HepG2 (cell line): ENCODE data around the gene TRIM54. TPM values are rescaled to one million over a fixed set of nuclear protein-coding genes. Genes with fewer than 3 reads are reported as not detected.

Source experiments
- FOXJ3 ChIP-seq: sonication (generic); formaldehyde crosslinking; IDR thresholded peaks from 2 replicates; pipeline ENCODE4 v1.4.0; 2020; ENCODE audit warnings: missing genetic modification reagents, mild to moderate bottlenecking, borderline replicate concordance
- GABPB1 ChIP-seq: IDR thresholded peaks from 2 replicates; pipeline ENCODE4 v1.6.1; 2016; ENCODE audit warnings: mild to moderate bottlenecking, missing genetic modification reagents, moderate library complexity, missing compliant biosample characterization
- HIVEP1 ChIP-seq: sonication (generic); formaldehyde crosslinking; IDR thresholded peaks from 2 replicates; pipeline ENCODE4 v1.4.0; 2020; ENCODE audit warnings: mild to moderate bottlenecking, missing genetic modification reagents
- HOMEZ ChIP-seq: IDR thresholded peaks from 2 replicates; pipeline ENCODE4 v1.6.1; 2016; ENCODE audit warnings: low read depth
- IRX3 ChIP-seq: sonication (generic); formaldehyde crosslinking; IDR thresholded peaks from 2 replicates; pipeline ENCODE4 v1.8.1; 2023; ENCODE audit warnings: mild to moderate bottlenecking, low read depth, missing genetic modification reagents, borderline replicate concordance
- KAT8 ChIP-seq: IDR thresholded peaks from 2 replicates; pipeline ENCODE4 v1.6.1; 2016; ENCODE audit warnings: missing genetic modification reagents, missing compliant biosample characterization
- MATR3 ChIP-seq: sonication (generic); formaldehyde crosslinking; IDR thresholded peaks from 2 replicates; pipeline ENCODE4 v1.4.0; 2020; ENCODE audit warnings: missing genetic modification reagents
- REST ChIP-seq, 2 experiments: IDR thresholded peaks; 2 replicates each; pipeline ENCODE4 v1.6.1; 2011 to 2012; ENCODE audit warnings: low read length in 2 of 2, borderline replicate concordance in 1 of 2, low read depth in 1 of 2, mild to moderate bottlenecking in 1 of 2, moderate library complexity in 1 of 2
- REXO4 ChIP-seq: sonication (generic); formaldehyde crosslinking; IDR thresholded peaks from 2 replicates; pipeline ENCODE4 v1.8.0; 2022; ENCODE audit warnings: missing genetic modification reagents, mild to moderate bottlenecking, borderline replicate concordance
- RFXANK ChIP-seq: IDR thresholded peaks from 2 replicates; pipeline ENCODE4 v1.6.1; 2016
- SETDB1 ChIP-seq: sonication (generic); formaldehyde crosslinking; IDR thresholded peaks from 2 replicates; pipeline ENCODE4 v1.5.1; 2020; ENCODE audit warnings: missing genetic modification reagents, mild to moderate bottlenecking, borderline replicate concordance
- SIX4 ChIP-seq: sonication (generic); formaldehyde crosslinking; IDR thresholded peaks from 2 replicates; pipeline ENCODE4 v1.4.0; 2020; ENCODE audit warnings: missing genetic modification reagents
- ZMYM4 ChIP-seq: sonication (generic); formaldehyde crosslinking; IDR thresholded peaks from 2 replicates; pipeline ENCODE4 v1.8.1; 2023; ENCODE audit warnings: mild to moderate bottlenecking, missing genetic modification reagents
- ZNF101 ChIP-seq: sonication (generic); formaldehyde crosslinking; IDR thresholded peaks from 2 replicates; pipeline ENCODE4 v1.4.0; 2020; ENCODE audit warnings: mild to moderate bottlenecking, low read depth, missing genetic modification reagents, borderline replicate concordance
- ZNF234 ChIP-seq: sonication (generic); formaldehyde crosslinking; conservative IDR thresholded peaks from 2 replicates; pipeline ENCODE4 v1.5.1; 2020; ENCODE audit warnings: mild to moderate bottlenecking, missing genetic modification reagents
- ZNF354B ChIP-seq: sonication (generic); formaldehyde crosslinking; IDR thresholded peaks from 2 replicates; pipeline ENCODE4 v1.8.0; 2022; ENCODE audit warnings: mild to moderate bottlenecking, missing genetic modification reagents
- ZNF562 ChIP-seq: sonication (generic); formaldehyde crosslinking; IDR thresholded peaks from 2 replicates; pipeline ENCODE4 v1.8.0; 2022; ENCODE audit warnings: missing genetic modification reagents, borderline replicate concordance
- ZNF703 ChIP-seq: sonication (generic); formaldehyde crosslinking; IDR thresholded peaks from 2 replicates; pipeline ENCODE4 v1.5.1; 2020; ENCODE audit warnings: missing genetic modification reagents, mild to moderate bottlenecking, moderate library complexity, borderline replicate concordance
- ZNF879 ChIP-seq: sonication (generic); formaldehyde crosslinking; IDR thresholded peaks from 2 replicates; pipeline ENCODE4 v1.8.1; 2023; ENCODE audit warnings: missing genetic modification reagents
- polyA plus RNA-seq, 8 experiments: library from polyadenylated mRNA; depleted of rRNA in 3 of 8; stranded (reverse) in 7 of 8; unstranded in 1 of 8; fragments of >200 nt; fragmentation: Illumina TruSeq in 4 of 8; extraction: Trizol in 4 of 8; gene quantifications; 2 replicates each; pipeline versions ENCODE4 v1.2.1 to v1.2.3, GENCODE V29; 2011 to 2016; ENCODE audit warnings: low read depth in 4 of 8, missing spikeins in 1 of 8, mixed read lengths in 1 of 8; ENCODE audit not compliant: insufficient read depth in 1 of 8
- total RNA-seq, 5 experiments: library from RNA; depleted of rRNA; stranded (reverse); fragments of >200 nt; fragmentation: Illumina TruSeq; extraction: Trizol; gene quantifications; 2 replicates each; pipeline ENCODE4 v1.2.3, GENCODE V29; 2016; ENCODE audit warnings: low read depth in 1 of 5
- TF ChIP-seq, protein P1 (sequence below): sonication (generic); formaldehyde crosslinking; IDR thresholded peaks from 2 replicates; pipeline ENCODE4 v1.9.0; 2021; ENCODE audit warnings: missing genetic modification reagents, mild to moderate bottlenecking, borderline replicate concordance
- TF ChIP-seq, protein P2 (sequence below): IDR thresholded peaks from 2 replicates; pipeline ENCODE4 v1.6.1; 2012; ENCODE audit warnings: inconsistent platforms
- TF ChIP-seq, protein P3 (sequence below): sonication (generic); formaldehyde crosslinking; conservative IDR thresholded peaks from 2 replicates; pipeline ENCODE4 v1.4.0; 2020; ENCODE audit warnings: missing genetic modification reagents

Gene TRIM54
- total and polyA plus RNA-seq, 2 of the 13 experiments (the other 11 are each of a cell fraction or from before 2014, with no cell fraction given): 0.07 to 0.13 TPM

- TF ChIP-seq HOMEZ (CRISPR knock-in tag) (no peak), SIX4 (CRISPR knock-in tag) (peak; percentile 34; the same call in 1 of the 2 replicates), ZNF562 (CRISPR knock-in tag) (no peak), IRX3 (CRISPR knock-in tag) (0 out of 2 replicates have a peak, but pooled peaks have one; percentile 26), MATR3 (CRISPR knock-in tag) (no peak), ZNF234 (CRISPR knock-in tag) (peak; percentile 57; the same call in 1 of the 2 replicates), GABPB1 (CRISPR knock-in tag) (peak; percentile 87), REXO4 (CRISPR knock-in tag) (no peak), HIVEP1 (CRISPR knock-in tag) (no peak), ZNF101 (CRISPR knock-in tag) (no peak), ZNF879 (CRISPR knock-in tag) (no peak), ZNF354B (CRISPR knock-in tag) (no peak), REST (IDR thresholded peaks at IDR 0.05; ENCODE audit: borderline replicate concordance in 1 of 2, low read depth in 1 of 2, low read length in 2 of 2) (no peak), FOXJ3 (CRISPR knock-in tag) (no peak), KAT8 (peak; percentile 67), SETDB1 (CRISPR knock-in tag) (no peak), ZNF703 (CRISPR knock-in tag) (0 out of 2 replicates have a peak, but pooled peaks have one; percentile 54), RFXANK (CRISPR knock-in tag) (no peak), ZMYM4 (CRISPR knock-in tag) (no peak)
- TF ChIP-seq, protein P1, sequence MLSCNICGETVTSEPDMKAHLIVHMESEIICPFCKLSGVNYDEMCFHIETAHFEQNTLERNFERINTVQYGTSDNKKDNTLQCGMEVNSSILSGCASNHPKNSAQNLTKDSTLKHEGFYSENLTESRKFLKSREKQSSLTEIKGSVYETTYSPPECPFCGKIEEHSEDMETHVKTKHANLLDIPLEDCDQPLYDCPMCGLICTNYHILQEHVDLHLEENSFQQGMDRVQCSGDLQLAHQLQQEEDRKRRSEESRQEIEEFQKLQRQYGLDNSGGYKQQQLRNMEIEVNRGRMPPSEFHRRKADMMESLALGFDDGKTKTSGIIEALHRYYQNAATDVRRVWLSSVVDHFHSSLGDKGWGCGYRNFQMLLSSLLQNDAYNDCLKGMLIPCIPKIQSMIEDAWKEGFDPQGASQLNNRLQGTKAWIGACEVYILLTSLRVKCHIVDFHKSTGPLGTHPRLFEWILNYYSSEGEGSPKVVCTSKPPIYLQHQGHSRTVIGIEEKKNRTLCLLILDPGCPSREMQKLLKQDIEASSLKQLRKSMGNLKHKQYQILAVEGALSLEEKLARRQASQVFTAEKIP (CRISPR knock-in tag): no peak
- TF ChIP-seq, protein P2, sequence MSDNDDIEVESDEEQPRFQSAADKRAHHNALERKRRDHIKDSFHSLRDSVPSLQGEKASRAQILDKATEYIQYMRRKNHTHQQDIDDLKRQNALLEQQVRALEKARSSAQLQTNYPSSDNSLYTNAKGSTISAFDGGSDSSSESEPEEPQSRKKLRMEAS: peak; percentile 95
- TF ChIP-seq, protein P3, sequence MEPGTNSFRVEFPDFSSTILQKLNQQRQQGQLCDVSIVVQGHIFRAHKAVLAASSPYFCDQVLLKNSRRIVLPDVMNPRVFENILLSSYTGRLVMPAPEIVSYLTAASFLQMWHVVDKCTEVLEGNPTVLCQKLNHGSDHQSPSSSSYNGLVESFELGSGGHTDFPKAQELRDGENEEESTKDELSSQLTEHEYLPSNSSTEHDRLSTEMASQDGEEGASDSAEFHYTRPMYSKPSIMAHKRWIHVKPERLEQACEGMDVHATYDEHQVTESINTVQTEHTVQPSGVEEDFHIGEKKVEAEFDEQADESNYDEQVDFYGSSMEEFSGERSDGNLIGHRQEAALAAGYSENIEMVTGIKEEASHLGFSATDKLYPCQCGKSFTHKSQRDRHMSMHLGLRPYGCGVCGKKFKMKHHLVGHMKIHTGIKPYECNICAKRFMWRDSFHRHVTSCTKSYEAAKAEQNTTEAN (CRISPR knock-in tag): no peak
These were observed 32.2 kb upstream of the TRIM54 start (continued) for GRCh38 chr2:27249891-27250651.
